ENCODE data around the gene EIF4G1.

EIF4G1 gene

GRCh38 chr3:184355261-184356040 lies 41.0 kb downstream of the EIF4G1 start:
- CTCF ChIA-PET, result interaction anchor here (0.9 to 3.3 kb wide), 6 partner anchors 11 to 158 kb away, joined by 3 to 18 read pairs (median 3); partner anchors contain the start of gene FAM131A
- no peak for TF ChIP-seq CTCF (IDR thresholded peaks at IDR 0.05; ENCODE audit: control extremely low read depth, extremely low read depth, low read depth, missing control alignments)
- DNase-seq (ENCODE audit: extremely low spot score), result no peak
- POLR2A ChIA-PET, result no interaction called here

- POLR2A ChIA-PET, result interaction anchor here (0.7 kb wide), 1 partner anchor 31 kb away, joined by 3 read pairs; no protein-coding TSS in a partner anchor
- no peak for DNase-seq (ENCODE audit: extremely low spot score)
- CTCF ChIA-PET, result no interaction called here
- no peak for TF ChIP-seq CTCF (IDR thresholded peaks at IDR 0.05; ENCODE audit: control extremely low read depth, extremely low read depth, low read depth, missing control alignments)
Measured at GRCh38 chr3:184357248-184358123, 43.1 kb downstream of the EIF4G1 start.

GRCh38 chr3:184358124-184358767 lies 43.8 kb downstream of the EIF4G1 start:
- no peak for TF ChIP-seq CTCF (IDR thresholded peaks at IDR 0.05; ENCODE audit: control extremely low read depth, extremely low read depth, low read depth, missing control alignments)
- ChIA-PET CTCF (interaction anchor here (2.8 kb wide), 1 partner anchor 182 kb away, joined by 10 read pairs; no protein-coding TSS in a partner anchor), POLR2A (interaction anchor here (0.7 kb wide), 1 partner anchor 32 kb away, joined by 3 read pairs; no protein-coding TSS in a partner anchor)
- DNase-seq (ENCODE audit: extremely low spot score), result no peak

GRCh38 chr3:184358921-184359350 lies 44.5 kb downstream of the EIF4G1 start:
- POLR2A ChIA-PET, result no interaction called here
- no peak for TF ChIP-seq CTCF (IDR thresholded peaks at IDR 0.05; ENCODE audit: control extremely low read depth, extremely low read depth, low read depth, missing control alignments)
- no peak for DNase-seq (ENCODE audit: extremely low spot score)
- CTCF ChIA-PET, result interaction anchor here (1.1 to 2.8 kb wide), 2 partner anchors 13 to 181 kb away, joined by 3 to 10 read pairs; no protein-coding TSS in a partner anchor

GRCh38 chr3:184359610-184360009 lies 45.2 kb downstream of the EIF4G1 start:
- ChIA-PET CTCF (interaction anchor here (1.1 to 2.8 kb wide), 4 partner anchors 12 to 183 kb away, joined by 3 to 10 read pairs (median 4); no protein-coding TSS in a partner anchor), POLR2A (interaction anchor here (0.6 kb wide), 1 partner anchor 19 kb away, joined by 6 read pairs; no protein-coding TSS in a partner anchor)
- no peak for DNase-seq (ENCODE audit: extremely low spot score)
- no peak for TF ChIP-seq CTCF (IDR thresholded peaks at IDR 0.05; ENCODE audit: control extremely low read depth, extremely low read depth, low read depth, missing control alignments)
